K562 (cell line): ENCODE data around the gene MUCL3. TPM values are rescaled to one million over a fixed set of nuclear protein-coding genes. Genes with fewer than 3 reads are reported as not detected.

Source experiments
- BRD4 ChIP-seq: fragments of 200-600 bp; sonication (generic); IDR thresholded peaks from 2 replicates; pipeline ENCODE4 v1.6.1; 2017; ENCODE audit warnings: inconsistent platforms
- DPF2 ChIP-seq: fragments of 450-650 bp; IDR thresholded peaks from 2 replicates; pipeline ENCODE4 v1.6.1; 2016
- FIP1L1 ChIP-seq: fragments of 200-400 bp; formaldehyde crosslinking; IDR thresholded peaks from 2 replicates; pipeline ENCODE4 v1.6.1; 2018; ENCODE audit warnings: mild to moderate bottlenecking, low read depth, low read length; ENCODE audit not compliant: poor library complexity, severe bottlenecking
- GTF2F1 ChIP-seq: IDR thresholded peaks from 2 replicates; pipeline ENCODE4 v1.6.1; 2011; ENCODE audit warnings: low read depth, low read length, improper control_type of control experiment
- HDGF ChIP-seq: fragments of 450-650 bp; IDR thresholded peaks from 2 replicates; pipeline ENCODE4 v1.6.1; 2016
- MAFF ChIP-seq: IDR thresholded peaks from 2 replicates; pipeline ENCODE4 v1.6.1; 2012; ENCODE audit warnings: low read length, improper control_type of control experiment
- MTA3 ChIP-seq: fragments of 450-650 bp; formaldehyde crosslinking; IDR thresholded peaks from 2 replicates; pipeline ENCODE4 v1.6.1; 2017; ENCODE audit warnings: mild to moderate bottlenecking, borderline replicate concordance
- MYNN ChIP-seq, 2 experiments: sonication (generic); formaldehyde crosslinking in 1 of 2; IDR thresholded peaks; 2 replicates each; pipeline versions ENCODE4 v1.5.0 to v1.6.1; 2016 to 2020; ENCODE audit warnings: antibody characterized with exemption in 1 of 2, missing genetic modification reagents in 1 of 2
- PHF20 ChIP-seq: fragments of 450-650 bp; IDR thresholded peaks from 2 replicates; pipeline ENCODE4 v1.6.1; 2018; ENCODE audit not compliant: partially characterized antibody
- SMAD1 ChIP-seq: fragments of 150-350 bp; IDR thresholded peaks from 2 replicates; pipeline ENCODE4 v1.6.1; 2014; ENCODE audit warnings: low read length, low read depth; ENCODE audit not compliant: partially characterized antibody
- SMARCA5 ChIP-seq: fragments of 450-650 bp; IDR thresholded peaks from 2 replicates; pipeline ENCODE4 v1.6.1; 2016
- STAT5A ChIP-seq: IDR thresholded peaks from 2 replicates; pipeline ENCODE4 v1.6.1; 2012; ENCODE audit warnings: low read length, inconsistent platforms, borderline replicate concordance
- U2AF1 ChIP-seq: fragments of 200-400 bp; formaldehyde crosslinking; optimal IDR thresholded peaks from 2 replicates; pipeline ENCODE3; 2017; ENCODE audit warnings: mild to moderate bottlenecking, low read depth, low read length, moderate library complexity
- ZC3H4 ChIP-seq: sonication (generic); formaldehyde crosslinking; IDR thresholded peaks from 2 replicates; pipeline ENCODE4 v1.9.0; 2021; ENCODE audit warnings: missing genetic modification reagents, borderline replicate concordance
- ZNF224 ChIP-seq: sonication (generic); formaldehyde crosslinking; IDR thresholded peaks from 2 replicates; pipeline ENCODE4 v1.8.0; 2022; ENCODE audit warnings: mild to moderate bottlenecking, missing genetic modification reagents
- ZNF668 ChIP-seq: fragments of 250-450 bp; sonication (Bioruptor Pico); IDR thresholded peaks from 2 replicates; pipeline ENCODE4 v1.8.0; 2022; ENCODE audit warnings: mild to moderate bottlenecking, inconsistent platforms
- ZNF717 ChIP-seq: fragments of 250-450 bp; sonication (Bioruptor Pico); IDR thresholded peaks from 2 replicates; pipeline ENCODE4 v1.5.0; 2021
- polyA plus RNA-seq, 8 experiments: library from polyadenylated mRNA; depleted of rRNA in 4 of 8; stranded (reverse) in 5 of 8; unstranded in 3 of 8; fragments of >200 nt; fragmentation: Nextera tagmentation in 2 of 8; fragmentation: Illumina TruSeq in 1 of 8; extraction: Ambion mirVana in 2 of 8; extraction: Trizol in 1 of 8; gene quantifications; 2 replicates each; pipeline versions ENCODE4 v1.2.1 to v1.2.3, GENCODE V29; 2011 to 2014; ENCODE audit warnings: inconsistent platforms in 1 of 8, missing spikeins in 1 of 8
- total RNA-seq, 7 experiments: library from RNA; depleted of rRNA in 6 of 7; stranded (reverse); fragments of >200 nt in 6 of 7; fragmentation: Illumina TruSeq in 2 of 7; extraction: Trizol in 2 of 7; gene quantifications; 2 replicates each; pipeline versions ENCODE4 v1.2.1 to v1.2.3, GENCODE V29; 2011 to 2021; ENCODE audit warnings: low replicate concordance in 1 of 7
- TF ChIP-seq, protein P1 (sequence below): fragments of 200-800 bp; sonication (Bioruptor generic); IDR thresholded peaks from 2 replicates; pipeline ENCODE4 v1.6.1; 2017; ENCODE audit warnings: missing genetic modification characterization, missing compliant biosample characterization
- TF ChIP-seq, protein P2 (sequence below): fragments of 450-650 bp; formaldehyde crosslinking; IDR thresholded peaks from 2 replicates; pipeline ENCODE4 v1.4.0; 2020; ENCODE audit warnings: mild to moderate bottlenecking, mixed read lengths
- TF ChIP-seq, protein P3 (sequence below): fragments of 250-450 bp; sonication (Bioruptor Pico); IDR thresholded peaks from 2 replicates; pipeline ENCODE4 v1.4.0; 2020; ENCODE audit warnings: mild to moderate bottlenecking, moderate library complexity, borderline replicate concordance
- TF ChIP-seq, protein P4 (sequence below): fragments of 450-650 bp; IDR thresholded peaks from 2 replicates; pipeline ENCODE4 v1.6.1; 2016; ENCODE audit warnings: mild to moderate bottlenecking

The MUCL3 gene
- total and polyA plus RNA-seq, 9 of the 15 experiments (the other 6 are each of a cell fraction or from before 2014, with no cell fraction given) = 0.07 TPM; not detected in 8

DNA sequence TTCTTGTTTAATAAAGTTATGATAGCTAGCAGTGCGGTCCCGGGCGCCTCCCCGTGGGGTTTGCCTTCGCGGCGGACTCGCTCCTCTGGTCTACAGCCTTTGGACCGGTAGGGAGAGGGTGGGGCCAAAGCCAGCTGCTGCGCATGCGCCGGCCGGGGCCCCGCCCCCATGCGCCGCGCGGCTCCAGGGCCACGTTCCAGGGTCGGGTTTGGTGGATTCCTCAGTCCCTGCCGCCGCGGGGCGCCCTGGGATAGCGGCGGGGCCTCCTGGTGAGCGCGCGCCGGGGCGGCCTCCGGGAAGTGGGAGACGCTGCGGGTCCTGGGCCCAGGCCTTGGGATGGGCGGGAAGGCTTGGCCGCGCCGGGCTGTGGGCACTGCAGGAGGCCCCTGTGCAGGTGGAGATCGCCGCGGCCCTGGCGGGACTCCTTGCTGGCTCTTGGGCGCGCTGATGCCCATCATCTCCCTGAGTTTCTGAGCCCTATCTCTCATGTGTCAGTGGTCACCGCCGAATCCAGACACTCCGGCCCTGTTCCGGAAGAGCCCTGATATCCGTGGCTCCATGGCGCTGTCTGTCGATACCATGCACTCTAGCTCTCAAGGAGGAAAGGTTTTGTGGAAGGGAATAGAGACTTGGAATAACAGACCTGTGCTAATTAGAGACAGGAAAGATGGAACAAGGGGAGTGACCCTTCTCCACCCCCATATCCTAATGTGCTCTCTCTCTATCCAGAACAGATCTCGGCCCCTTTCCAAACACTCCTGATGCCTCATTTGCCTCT is 26.5 kb upstream of the MUCL3 start, which contains the start of gene VARS2 (continued):
- TF ChIP-seq, protein P1, sequence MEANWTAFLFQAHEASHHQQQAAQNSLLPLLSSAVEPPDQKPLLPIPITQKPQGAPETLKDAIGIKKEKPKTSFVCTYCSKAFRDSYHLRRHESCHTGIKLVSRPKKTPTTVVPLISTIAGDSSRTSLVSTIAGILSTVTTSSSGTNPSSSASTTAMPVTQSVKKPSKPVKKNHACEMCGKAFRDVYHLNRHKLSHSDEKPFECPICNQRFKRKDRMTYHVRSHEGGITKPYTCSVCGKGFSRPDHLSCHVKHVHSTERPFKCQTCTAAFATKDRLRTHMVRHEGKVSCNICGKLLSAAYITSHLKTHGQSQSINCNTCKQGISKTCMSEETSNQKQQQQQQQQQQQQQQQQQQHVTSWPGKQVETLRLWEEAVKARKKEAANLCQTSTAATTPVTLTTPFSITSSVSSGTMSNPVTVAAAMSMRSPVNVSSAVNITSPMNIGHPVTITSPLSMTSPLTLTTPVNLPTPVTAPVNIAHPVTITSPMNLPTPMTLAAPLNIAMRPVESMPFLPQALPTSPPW = peak; percentile 80
- no peak for TF ChIP-seq BRD4
- TF ChIP-seq DPF2 = peak; percentile 70
- peak; percentile 91 for TF ChIP-seq U2AF1
- TF ChIP-seq PHF20 = peak; percentile 84
- no peak for TF ChIP-seq ZNF224 (CRISPR knock-in tag)
- TF ChIP-seq, protein P2, sequence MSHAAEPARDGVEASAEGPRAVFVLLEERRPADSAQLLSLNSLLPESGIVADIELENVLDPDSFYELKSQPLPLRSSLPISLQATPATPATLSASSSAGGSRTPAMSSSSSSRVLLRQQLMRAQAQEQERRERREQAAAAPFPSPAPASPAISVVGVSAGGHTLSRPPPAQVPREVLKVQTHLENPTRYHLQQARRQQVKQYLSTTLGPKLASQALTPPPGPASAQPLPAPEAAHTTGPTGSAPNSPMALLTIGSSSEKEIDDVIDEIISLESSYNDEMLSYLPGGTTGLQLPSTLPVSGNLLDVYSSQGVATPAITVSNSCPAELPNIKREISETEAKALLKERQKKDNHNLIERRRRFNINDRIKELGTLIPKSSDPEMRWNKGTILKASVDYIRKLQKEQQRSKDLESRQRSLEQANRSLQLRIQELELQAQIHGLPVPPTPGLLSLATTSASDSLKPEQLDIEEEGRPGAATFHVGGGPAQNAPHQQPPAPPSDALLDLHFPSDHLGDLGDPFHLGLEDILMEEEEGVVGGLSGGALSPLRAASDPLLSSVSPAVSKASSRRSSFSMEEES (CRISPR knock-in tag) = no peak
- TF ChIP-seq, protein P3, sequence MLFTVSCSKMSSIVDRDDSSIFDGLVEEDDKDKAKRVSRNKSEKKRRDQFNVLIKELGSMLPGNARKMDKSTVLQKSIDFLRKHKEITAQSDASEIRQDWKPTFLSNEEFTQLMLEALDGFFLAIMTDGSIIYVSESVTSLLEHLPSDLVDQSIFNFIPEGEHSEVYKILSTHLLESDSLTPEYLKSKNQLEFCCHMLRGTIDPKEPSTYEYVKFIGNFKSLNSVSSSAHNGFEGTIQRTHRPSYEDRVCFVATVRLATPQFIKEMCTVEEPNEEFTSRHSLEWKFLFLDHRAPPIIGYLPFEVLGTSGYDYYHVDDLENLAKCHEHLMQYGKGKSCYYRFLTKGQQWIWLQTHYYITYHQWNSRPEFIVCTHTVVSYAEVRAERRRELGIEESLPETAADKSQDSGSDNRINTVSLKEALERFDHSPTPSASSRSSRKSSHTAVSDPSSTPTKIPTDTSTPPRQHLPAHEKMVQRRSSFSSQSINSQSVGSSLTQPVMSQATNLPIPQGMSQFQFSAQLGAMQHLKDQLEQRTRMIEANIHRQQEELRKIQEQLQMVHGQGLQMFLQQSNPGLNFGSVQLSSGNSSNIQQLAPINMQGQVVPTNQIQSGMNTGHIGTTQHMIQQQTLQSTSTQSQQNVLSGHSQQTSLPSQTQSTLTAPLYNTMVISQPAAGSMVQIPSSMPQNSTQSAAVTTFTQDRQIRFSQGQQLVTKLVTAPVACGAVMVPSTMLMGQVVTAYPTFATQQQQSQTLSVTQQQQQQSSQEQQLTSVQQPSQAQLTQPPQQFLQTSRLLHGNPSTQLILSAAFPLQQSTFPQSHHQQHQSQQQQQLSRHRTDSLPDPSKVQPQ (CRISPR knock-in tag) = no peak
- peak; percentile 45; the same call in 1 of the 2 replicates for TF ChIP-seq ZNF717
- no peak for TF ChIP-seq SMAD1
- TF ChIP-seq ZNF668 (CRISPR knock-in tag) = no peak
- TF ChIP-seq HDGF = no peak
- TF ChIP-seq SMARCA5 = no peak
- TF ChIP-seq MYNN (IDR thresholded peaks at IDR 0.05) = no peak
- TF ChIP-seq MYNN (CRISPR knock-in tag; IDR thresholded peaks at IDR 0.05) = no peak
- no peak for TF ChIP-seq ZC3H4
- TF ChIP-seq GTF2F1 = no peak; the same call in 1 of the 2 replicates
- no peak for TF ChIP-seq MAFF
- no peak for TF ChIP-seq STAT5A
- TF ChIP-seq MTA3 = peak; percentile 96
- TF ChIP-seq, protein P4, sequence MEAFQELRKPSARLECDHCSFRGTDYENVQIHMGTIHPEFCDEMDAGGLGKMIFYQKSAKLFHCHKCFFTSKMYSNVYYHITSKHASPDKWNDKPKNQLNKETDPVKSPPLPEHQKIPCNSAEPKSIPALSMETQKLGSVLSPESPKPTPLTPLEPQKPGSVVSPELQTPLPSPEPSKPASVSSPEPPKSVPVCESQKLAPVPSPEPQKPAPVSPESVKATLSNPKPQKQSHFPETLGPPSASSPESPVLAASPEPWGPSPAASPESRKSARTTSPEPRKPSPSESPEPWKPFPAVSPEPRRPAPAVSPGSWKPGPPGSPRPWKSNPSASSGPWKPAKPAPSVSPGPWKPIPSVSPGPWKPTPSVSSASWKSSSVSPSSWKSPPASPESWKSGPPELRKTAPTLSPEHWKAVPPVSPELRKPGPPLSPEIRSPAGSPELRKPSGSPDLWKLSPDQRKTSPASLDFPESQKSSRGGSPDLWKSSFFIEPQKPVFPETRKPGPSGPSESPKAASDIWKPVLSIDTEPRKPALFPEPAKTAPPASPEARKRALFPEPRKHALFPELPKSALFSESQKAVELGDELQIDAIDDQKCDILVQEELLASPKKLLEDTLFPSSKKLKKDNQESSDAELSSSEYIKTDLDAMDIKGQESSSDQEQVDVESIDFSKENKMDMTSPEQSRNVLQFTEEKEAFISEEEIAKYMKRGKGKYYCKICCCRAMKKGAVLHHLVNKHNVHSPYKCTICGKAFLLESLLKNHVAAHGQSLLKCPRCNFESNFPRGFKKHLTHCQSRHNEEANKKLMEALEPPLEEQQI = no peak
- TF ChIP-seq FIP1L1 = peak; percentile 86
